Hepatocyte (in vitro differentiated cells): ENCODE data around the gene DISC1.

Source experiments
- CTCF ChIP-seq: fragments of 200-600 bp; sonication (generic); IDR thresholded peaks from 2 replicates; pipeline ENCODE4 v1.5.1; 2016; ENCODE audit warnings: antibody characterized with exemption, mild to moderate bottlenecking; ENCODE audit not compliant: poor library complexity
- EZH2 ChIP-seq: fragments of 200-600 bp; sonication (generic); IDR thresholded peaks from 2 replicates; pipeline ENCODE4 v1.6.1; 2016; ENCODE audit warnings: antibody characterized with exemption, mild to moderate bottlenecking, borderline replicate concordance

- TF ChIP-seq CTCF (no peak), EZH2 (no peak)
These were observed 314.1 kb downstream of the DISC1 start for GRCh38 chr1:231940701-231941100.
